HEK293T (cell line): ENCODE results near the gene ZNF609.

Source experiments
- CTCF ChIA-PET: fragments of 350-600 bp; formaldehyde crosslinking; extraction: SDS; loops from one replicate; lab custom pipeline; 2021; ENCODE audit warnings: antibody characterized with exemption, inconsistent platforms; lab: Yijun Ruan, JAX
- POLR2A ChIA-PET: fragments of 350-600 bp; formaldehyde crosslinking; extraction: SDS; loops from one replicate; lab custom pipeline; 2020; ENCODE audit warnings: antibody characterized with exemption, inconsistent platforms; lab: Yijun Ruan, JAX
- DNase-seq: peaks from one replicate; pipeline ENCODE4 v3.0.0; 2012; ENCODE audit warnings: mixed read lengths; ENCODE audit errors: extremely low spot score
- ARNT ChIP-seq: fragments of 450-650 bp; IDR thresholded peaks from 2 replicates; pipeline ENCODE4 v1.6.1; 2017; ENCODE audit warnings: mild to moderate bottlenecking
- BHLHE40 ChIP-seq: fragments of 450-650 bp; IDR thresholded peaks from 2 replicates; pipeline ENCODE4 v1.6.1; 2016; ENCODE audit warnings: mild to moderate bottlenecking, moderate library complexity, borderline replicate concordance
- CTBP1 ChIP-seq: fragments of 450-650 bp; IDR thresholded peaks from 2 replicates; pipeline ENCODE4 v1.6.1; 2016; ENCODE audit warnings: borderline replicate concordance
- ELF4 ChIP-seq: fragments of 450-650 bp; IDR thresholded peaks from 2 replicates; pipeline ENCODE4 v1.6.1; 2017; ENCODE audit warnings: antibody characterized with exemption
- FOXA1 ChIP-seq: fragments of 450-650 bp; IDR thresholded peaks from 2 replicates; pipeline ENCODE4 v1.6.1; 2016; ENCODE audit warnings: mild to moderate bottlenecking
- FOXK2 ChIP-seq: fragments of 450-650 bp; IDR thresholded peaks from 2 replicates; pipeline ENCODE4 v1.6.1; 2016; ENCODE audit warnings: mild to moderate bottlenecking
- FOXM1 ChIP-seq: fragments of 450-650 bp; IDR thresholded peaks from 2 replicates; pipeline ENCODE4 v1.6.1; 2017; ENCODE audit warnings: mild to moderate bottlenecking, borderline replicate concordance
- HDGF ChIP-seq: fragments of 450-650 bp; IDR thresholded peaks from 2 replicates; pipeline ENCODE4 v1.6.1; 2017; ENCODE audit warnings: antibody characterized with exemption, borderline replicate concordance
- L3MBTL2 ChIP-seq: fragments of 450-650 bp; conservative IDR thresholded peaks from 2 replicates; pipeline ENCODE4 v1.6.1; 2016; ENCODE audit warnings: mild to moderate bottlenecking
- LEF1 ChIP-seq: fragments of 450-650 bp; IDR thresholded peaks from 2 replicates; pipeline ENCODE4 v1.6.1; 2017; ENCODE audit warnings: mild to moderate bottlenecking, borderline replicate concordance
- NFRKB ChIP-seq: fragments of 450-650 bp; IDR thresholded peaks from 2 replicates; pipeline ENCODE4 v1.6.1; 2016; ENCODE audit warnings: mild to moderate bottlenecking, moderate library complexity
- SP1 ChIP-seq: fragments of 450-650 bp; IDR thresholded peaks from 2 replicates; pipeline ENCODE4 v1.6.1; 2017
- SUZ12 ChIP-seq: fragments of 450-650 bp; IDR thresholded peaks from 2 replicates; pipeline ENCODE4 v1.6.1; 2016; ENCODE audit warnings: mild to moderate bottlenecking
- TARDBP ChIP-seq: fragments of 450-650 bp; IDR thresholded peaks from 2 replicates; pipeline ENCODE4 v1.6.1; 2016
- ZNF384 ChIP-seq: fragments of 450-650 bp; IDR thresholded peaks from 2 replicates; pipeline ENCODE4 v1.6.1; 2016
- TF ChIP-seq, protein P1 (sequence below): fragments of 450-650 bp; IDR thresholded peaks from 2 replicates; pipeline ENCODE4 v1.6.1; 2016

ZNF609 gene

DNA sequence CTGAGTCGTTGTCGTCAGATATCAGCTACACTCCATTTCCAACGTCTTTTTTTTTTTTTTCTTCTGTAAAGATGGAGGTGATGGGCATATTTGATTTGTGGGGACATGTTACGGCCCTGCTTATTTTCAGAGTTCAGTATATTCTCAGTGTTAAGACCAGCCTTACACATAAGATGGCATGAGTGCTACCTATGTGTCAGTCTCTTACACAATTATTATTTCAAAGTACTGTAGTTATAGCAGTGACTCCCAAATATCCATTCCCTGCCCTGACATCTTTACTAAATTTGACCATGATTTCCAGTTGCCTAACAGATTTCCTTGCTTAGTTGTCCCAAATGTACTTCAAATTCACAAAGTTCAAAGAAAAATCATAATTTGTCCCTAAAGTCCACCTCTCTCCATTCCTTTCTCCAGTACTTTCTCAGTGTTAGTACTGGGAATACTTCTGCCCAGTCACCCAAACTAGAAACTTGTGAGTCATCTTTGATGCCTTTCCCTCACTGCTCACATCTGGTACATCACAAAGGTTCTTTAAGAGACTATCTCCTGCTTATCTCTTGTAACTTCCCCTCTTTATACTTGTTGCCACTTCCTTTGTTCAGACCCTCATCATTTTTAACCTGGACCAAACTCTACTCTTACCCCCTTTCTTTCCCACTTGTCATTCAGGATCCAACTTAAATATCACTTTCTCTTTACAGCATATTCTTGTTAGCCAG, 67.0 kb downstream of the ZNF609 start:
- TF ChIP-seq SUZ12 (no peak), NFRKB (no peak), FOXK2 (no peak), FOXA1 (no peak), ARNT (no peak), ZNF384 (no peak), BHLHE40 (no peak), TARDBP (no peak), CTBP1 (no peak), HDGF (no peak), FOXM1 (no peak), SP1 (no peak)
- TF ChIP-seq, protein P1, sequence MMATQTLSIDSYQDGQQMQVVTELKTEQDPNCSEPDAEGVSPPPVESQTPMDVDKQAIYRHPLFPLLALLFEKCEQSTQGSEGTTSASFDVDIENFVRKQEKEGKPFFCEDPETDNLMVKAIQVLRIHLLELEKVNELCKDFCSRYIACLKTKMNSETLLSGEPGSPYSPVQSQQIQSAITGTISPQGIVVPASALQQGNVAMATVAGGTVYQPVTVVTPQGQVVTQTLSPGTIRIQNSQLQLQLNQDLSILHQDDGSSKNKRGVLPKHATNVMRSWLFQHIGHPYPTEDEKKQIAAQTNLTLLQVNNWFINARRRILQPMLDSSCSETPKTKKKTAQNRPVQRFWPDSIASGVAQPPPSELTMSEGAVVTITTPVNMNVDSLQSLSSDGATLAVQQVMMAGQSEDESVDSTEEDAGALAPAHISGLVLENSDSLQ: no peak
- POLR2A ChIA-PET: no interaction called here
- no peak for DNase-seq
- CTCF ChIA-PET: no interaction called here

DNA sequence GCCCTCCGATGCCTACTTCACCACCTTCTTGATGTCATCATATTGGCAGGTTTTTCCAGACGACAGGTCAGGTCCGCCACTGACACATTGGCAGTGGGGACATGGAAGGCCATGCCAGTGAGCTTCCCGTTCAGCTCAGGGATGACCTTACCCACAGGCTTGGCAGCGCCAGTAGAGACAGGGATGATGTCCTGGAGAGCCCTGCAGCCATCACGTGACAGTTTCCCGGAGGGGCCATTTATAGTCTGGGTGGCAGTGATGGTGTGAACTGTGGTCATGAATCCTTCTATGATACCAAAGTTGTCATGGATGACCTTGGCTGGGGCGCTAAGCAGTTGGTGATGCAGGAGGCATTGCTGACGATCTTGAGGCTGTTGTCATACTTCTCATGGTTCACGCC, 68.5 kb downstream of the ZNF609 start:
- POLR2A ChIA-PET: no interaction called here
- TF ChIP-seq L3MBTL2 (no peak), CTBP1 (no peak), ZNF384 (no peak), FOXA1 (no peak), FOXM1 (no peak), NFRKB (no peak), FOXK2 (no peak), TARDBP (no peak), LEF1 (no peak), ARNT (no peak), SP1 (no peak), ELF4 (no peak), HDGF (no peak), BHLHE40 (no peak)
- TF ChIP-seq, protein P1: no peak
- DNase-seq: no peak
- CTCF ChIA-PET: no interaction called here

DNA sequence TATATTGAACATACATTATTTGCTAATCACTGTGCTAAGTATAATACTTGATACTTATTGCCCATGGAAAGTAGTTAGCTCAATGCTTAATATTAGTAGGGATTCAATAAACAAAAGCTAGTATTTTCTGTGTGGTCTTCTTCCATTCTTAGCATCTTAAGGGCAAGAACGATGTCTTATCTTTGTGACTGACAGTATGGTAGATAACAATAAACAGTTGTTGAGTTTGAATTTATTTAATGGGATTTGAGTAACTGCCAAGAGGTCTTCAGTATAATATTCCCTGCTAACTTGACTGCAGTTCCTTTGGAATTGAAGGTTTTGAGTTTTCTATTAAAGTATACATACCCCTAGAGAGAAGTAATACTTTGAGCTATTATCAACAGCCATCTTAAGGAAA, 70.1 kb downstream of the ZNF609 start:
- TF ChIP-seq TARDBP: no peak
- TF ChIP-seq FOXM1: no peak
- TF ChIP-seq, protein P1: no peak
- TF ChIP-seq NFRKB: no peak
- no peak for TF ChIP-seq SP1
- TF ChIP-seq FOXA1: no peak
- TF ChIP-seq SUZ12: no peak
- no peak for TF ChIP-seq L3MBTL2
- TF ChIP-seq BHLHE40: no peak
- no peak for TF ChIP-seq HDGF
- TF ChIP-seq LEF1: no peak
- TF ChIP-seq CTBP1: no peak
- TF ChIP-seq FOXK2: no peak
- TF ChIP-seq ELF4: no peak
- TF ChIP-seq ARNT: no peak
- TF ChIP-seq ZNF384: no peak
- no peak for DNase-seq
- ChIA-PET POLR2A (no interaction called here), CTCF (no interaction called here)

DNA sequence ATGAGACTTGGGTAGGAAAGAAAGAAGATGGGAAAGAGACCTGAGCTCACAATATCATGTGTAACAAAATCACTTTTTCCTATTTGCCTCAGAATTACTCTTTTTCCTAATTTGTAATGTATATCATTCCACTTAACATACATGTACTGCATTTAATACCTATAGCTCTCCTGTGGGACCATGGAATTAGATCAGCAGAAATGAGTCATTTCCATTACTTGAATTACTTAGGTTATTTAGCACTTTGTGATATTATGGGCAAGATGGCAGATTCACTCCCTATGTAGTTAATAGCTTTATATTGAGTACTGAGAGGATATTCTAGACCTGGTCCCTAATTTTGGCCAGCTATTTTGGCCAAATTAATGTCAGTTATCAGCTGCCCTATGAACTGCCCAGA, 70.5 kb downstream of the ZNF609 start:
- no peak for DNase-seq
- ChIA-PET CTCF (no interaction called here), POLR2A (no interaction called here)
- TF ChIP-seq HDGF: no peak
- TF ChIP-seq LEF1: no peak
- no peak for TF ChIP-seq FOXM1
- no peak for TF ChIP-seq ELF4
- TF ChIP-seq, protein P1: no peak
- no peak for TF ChIP-seq CTBP1
- TF ChIP-seq SUZ12: no peak
- TF ChIP-seq TARDBP: no peak
- TF ChIP-seq FOXA1: no peak
- no peak for TF ChIP-seq SP1

DNA sequence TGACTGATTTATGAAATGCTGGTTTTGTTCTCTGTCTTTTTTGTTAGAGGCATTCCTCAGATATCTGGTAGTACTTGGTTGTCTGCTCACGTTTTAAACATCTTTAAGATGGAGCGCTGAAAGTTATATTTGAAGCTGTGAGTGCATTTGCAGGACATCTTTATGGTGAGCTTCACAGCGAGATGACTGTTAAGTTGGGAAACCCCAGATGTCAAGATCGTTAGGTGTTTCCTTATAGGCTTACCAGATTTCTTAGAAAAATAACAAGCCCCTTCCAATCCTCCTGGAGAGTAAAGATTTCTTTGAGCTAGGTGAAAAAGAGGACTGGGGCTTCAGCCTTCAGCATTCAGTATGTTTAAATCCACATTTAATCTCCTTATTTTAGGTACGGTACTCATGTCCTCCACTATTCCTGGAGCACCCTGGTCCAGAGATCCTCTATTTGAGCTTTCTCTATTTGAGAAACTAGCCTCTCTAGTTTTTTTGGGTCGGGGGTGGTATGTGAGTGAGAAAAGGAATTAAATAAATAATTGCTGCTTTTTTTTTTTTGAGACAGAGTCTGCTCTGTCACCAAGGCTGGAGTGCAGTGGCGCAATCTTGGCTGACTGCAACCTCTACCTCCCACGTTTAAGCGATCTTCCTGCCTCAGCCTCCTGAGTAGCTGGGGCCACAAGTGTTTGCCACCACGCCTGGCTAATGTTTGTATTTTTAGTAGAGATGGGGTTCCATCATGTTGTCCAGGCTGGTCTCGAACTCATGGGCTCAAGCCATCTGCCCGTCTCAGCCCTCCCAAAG, 72.3 kb downstream of the ZNF609 start:
- ChIA-PET CTCF (interaction anchor here (0.6 kb wide), 1 partner anchor 147 kb away, joined by 4 read pairs; no protein-coding TSS in a partner anchor), POLR2A (no interaction called here)
- no peak for DNase-seq
- TF ChIP-seq ZNF384 (no peak), CTBP1 (no peak), SP1 (no peak), HDGF (no peak), ELF4 (no peak), TARDBP (no peak), ARNT (no peak), L3MBTL2 (no peak), NFRKB (no peak), LEF1 (no peak), FOXA1 (no peak), FOXM1 (no peak), FOXK2 (no peak)
- TF ChIP-seq, protein P1: no peak
